NCI-H2107 treated with DMSO at 0.1 percent for 48 hours (cell line): ENCODE data around the gene NAA10.

Experiments
- DNase-seq: peaks from one replicate; lab custom pipeline; 2025; ENCODE audit not compliant: unreplicated experiment; lab: John Stamatoyannopoulos, UW

Gene NAA10

DNA sequence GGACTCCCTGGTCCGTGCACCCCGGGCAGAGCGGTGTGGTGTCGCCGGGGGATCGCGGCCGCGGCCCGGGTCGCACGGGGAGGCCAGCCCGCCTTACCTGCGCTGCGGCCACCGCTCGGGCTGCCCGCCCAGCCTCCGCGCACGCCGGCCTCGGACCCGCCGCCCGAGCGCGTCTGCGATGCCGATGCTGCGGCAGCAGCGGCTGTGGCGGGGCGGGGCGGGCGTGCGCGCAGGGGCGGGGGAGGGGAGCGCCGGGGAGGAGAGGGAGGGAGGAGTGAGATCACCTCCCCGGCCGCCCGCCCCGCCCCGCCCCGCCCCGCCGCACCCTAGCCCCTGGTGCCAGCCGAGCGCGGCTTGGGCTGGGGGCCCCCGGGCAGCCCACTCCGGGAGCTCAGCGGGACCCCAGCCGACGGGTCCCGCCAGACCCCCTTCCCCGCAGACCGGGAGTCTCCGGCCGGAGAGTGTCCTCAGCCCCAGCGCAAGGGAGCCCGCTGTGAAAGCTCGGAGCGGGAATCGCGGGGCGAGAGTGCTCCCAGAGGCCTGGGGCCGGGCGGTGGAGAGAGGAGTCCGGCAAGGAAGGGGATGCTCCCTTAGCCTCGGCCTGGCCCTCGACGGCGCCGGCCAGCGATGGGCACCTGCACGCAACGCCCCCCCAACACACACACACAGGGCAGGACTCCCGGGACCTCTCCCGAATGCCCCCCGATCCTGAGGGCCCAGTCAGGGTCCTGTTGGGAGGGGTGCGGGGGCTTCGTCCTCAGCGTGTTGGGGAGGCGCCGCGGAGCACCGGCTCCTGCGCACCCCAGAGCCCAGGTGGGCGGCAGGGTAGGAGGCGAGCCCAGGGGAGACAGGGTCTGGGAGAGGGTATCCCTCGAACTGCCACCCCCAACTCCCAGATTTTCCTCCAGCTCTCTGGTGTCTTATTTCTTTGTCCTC, 48.6 kb downstream of the NAA10 start, which contains the start of gene L1CAM:
Gene L1CAM (minus strand): TSS at position 206 of the 936 bp plus-strand sequence. CDS start 10,337 bp downstream, outside the sequence.
- no peak for DNase-seq

- DNase-seq: no peak
Measured at GRCh38 chrX:153885208-153885787, 49.5 kb downstream of the NAA10 start.

DNA sequence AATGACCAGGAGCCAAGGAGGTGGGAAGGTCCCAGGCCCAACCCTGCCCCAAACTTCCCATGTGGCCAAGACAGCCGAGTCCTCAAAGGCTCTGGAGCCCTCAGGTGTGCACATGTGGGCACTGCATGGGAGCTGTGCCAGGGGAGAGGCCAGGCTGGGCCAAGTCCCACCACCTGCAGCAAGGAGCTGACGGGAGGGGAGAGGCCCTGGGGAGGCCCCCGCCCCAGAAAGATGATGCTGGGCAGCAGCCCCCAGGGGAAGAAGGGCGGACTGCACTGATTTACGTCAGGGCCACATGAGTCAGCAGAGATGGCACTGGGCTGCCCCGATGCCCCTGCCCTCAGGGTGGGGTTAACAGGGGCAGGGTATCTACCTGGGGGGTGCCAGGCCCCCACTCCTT, 50.2 kb downstream of the NAA10 start:
- DNase-seq: no peak

GRCh38 chrX:153884136-153884535, 50.7 kb downstream of the NAA10 start:
- DNase-seq: peak; percentile 45

- DNase-seq: no peak
Measured at GRCh38 chrX:153883163-153883843, 51.5 kb downstream of the NAA10 start.

DNA sequence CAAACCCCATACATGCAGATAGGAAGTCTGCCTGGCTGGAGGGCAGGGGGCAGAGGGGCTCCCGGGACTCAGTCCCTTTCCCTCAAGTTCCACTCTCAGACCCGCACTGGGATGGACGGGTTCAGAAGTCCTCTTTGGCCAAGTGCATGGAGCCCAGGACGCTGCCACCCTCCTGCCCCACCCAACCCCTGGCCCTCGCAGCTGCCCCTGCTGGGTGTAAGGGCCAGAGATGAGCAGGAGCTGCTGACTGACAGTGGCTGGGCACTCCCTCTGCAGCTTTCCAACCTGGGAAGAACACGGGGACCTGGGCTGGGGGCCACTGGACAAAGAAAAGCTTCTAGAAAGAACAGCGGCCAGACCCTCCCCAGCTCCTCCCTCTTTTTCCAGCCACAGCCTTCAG, 52.3 kb downstream of the NAA10 start:
- DNase-seq: no peak

DNA sequence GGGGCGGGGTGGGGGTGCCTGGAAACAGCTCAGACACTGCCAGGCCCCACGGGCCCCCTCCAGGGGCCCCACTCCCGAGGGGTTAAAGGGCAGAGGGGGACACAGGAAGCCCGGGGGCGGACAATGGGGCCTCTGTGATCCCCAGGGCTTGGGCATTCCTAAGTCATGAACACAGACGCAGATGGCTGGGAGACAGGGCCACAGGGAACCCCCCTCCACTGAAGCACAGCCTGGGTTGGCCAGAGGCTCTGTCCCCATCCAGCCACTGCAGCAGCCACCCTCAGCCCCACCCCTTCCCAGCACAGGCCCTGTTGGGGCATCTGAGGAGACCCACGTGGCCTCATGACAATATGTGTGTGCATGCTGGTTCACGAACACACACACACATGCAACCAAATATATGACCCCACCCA, 52.7 kb downstream of the NAA10 start:
- no peak for DNase-seq

GRCh38 chrX:153881281-153881680, 53.6 kb downstream of the NAA10 start:
- no peak for DNase-seq

GRCh38 chrX:153880440-153880815, 54.4 kb downstream of the NAA10 start:
- DNase-seq: no peak

- DNase-seq: peak; percentile 83
Measured at GRCh38 chrX:153879741-153880439, 54.9 kb downstream of the NAA10 start.
